Measurements from ENCODE around the gene NDUFB8. TPM values are rescaled to one million over a fixed set of nuclear protein-coding genes. Genes with fewer than 3 reads are reported as not detected.

Gene NDUFB8
- total RNA-seq, result 267 and 286 TPM in 2 replicates

DNA sequence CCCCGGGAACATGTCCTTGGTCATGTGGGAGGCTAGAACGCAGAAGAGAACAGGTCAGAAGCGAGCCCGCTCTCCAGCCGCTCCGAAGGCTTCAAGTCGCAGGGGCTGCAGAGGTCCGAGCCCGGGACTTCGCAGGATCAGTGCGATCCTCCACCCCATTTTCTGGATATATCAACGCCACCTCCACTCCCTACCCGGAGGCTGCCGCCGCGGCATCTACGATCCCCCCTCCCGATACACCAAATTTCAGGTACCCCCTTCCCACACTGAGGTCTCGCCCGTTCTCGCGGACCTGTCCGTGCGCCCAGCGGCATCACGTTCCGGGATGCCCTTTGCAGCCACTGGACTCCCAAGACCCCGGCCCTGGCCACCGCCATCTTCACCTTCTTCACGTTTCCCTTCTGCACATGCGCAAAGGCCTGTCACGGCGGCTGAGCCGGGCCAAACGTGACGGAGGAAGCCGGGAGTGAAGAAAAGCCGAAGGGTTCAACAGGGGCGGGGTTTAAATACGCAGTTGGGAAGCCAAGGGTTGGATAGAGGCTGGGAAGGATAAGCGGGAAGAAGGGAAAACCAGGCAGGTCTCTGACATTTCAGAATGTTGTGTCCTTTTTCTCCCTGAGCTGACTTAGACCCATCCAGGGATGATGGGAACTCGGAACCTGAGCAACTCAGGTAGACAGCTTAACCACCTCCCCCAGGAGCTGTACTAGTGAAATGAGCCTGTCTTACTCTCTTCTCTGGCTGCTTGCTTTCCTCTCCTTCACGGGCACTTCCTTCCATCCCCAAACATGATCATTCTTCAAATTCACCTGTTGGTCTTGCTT is at the start of gene NDUFB8:
NDUFB8 (minus strand) TSS at position 397 of the 824 bp plus-strand sequence; CDS start at position 377, 20 bp downstream.

DNA sequence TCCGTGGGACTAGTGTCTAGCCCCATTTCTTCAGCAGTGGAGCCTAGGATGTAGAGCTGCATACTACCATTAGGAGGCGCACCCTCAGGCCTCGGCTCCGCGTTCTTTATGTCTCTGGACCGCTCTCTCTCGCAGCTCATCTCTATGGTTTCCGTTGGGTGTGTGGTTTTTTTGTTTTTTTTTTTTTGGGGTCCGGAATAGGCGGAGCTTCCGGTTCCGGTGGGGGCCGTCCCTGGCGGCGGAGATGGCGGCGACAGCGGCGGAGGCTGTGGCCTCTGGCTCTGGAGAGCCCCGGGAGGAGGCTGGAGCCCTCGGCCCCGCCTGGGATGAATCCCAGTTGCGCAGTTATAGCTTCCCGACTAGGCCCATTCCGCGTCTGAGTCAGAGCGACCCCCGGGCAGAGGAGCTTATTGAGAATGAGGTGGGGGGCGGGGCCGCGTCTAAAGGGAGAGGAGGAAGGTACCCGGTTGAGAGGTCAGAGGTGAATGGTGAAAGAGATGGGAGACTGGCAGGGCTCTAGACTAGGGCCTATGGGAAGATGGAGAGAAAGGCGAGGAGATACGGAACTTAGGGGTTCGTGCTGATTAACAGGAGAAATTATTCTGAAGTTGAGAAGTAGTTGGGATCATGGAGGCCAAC is 6.2 kb upstream of the NDUFB8 start, which contains the start of gene HIF1AN:
HIF1AN (plus strand) TSS at position 229 of the 639 bp plus-strand sequence; CDS start at position 245, 16 bp downstream.

DNA sequence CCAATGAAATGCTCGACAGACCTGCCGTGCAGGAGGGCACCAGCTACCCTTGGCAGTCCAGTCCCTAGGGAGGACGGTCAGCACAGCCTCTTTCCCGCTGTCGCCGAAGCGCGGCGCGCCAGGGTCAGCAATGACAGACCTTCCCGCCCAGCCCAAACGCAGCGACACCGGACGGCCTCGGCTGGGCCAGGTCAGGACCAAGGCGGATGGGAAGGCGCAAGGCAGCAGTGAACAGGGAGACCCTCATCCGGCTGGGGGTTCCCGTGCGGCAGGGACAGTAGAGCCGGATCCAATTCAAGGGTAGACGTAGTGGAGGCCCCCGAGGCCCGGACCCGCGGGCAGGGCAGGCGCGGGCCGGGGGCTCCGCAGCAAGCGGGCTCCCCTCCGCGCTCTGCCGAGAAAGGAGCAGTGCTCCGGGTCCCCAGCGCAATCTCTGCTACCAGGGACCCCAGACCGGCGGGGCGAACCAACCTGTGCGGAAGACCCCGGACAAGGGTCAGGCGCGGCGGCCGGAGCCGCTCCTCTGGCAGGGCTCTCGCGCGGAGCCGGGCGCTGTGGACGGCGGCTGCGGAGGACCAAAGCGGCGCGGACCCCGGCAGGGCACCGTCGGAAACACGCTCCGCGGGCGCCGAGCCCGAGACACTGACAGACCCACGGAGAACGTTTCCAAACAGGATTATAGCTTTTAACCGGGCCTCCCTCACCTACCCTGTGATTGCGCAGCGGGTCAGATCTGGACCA is 10.2 kb downstream of the NDUFB8 start, which contains the start of gene SEC31B:
SEC31B (minus strand) TSS at position 551 of the 741 bp plus-strand sequence. CDS start 2,909 bp downstream, outside the sequence.

Other genes starting within 250 kb of the NDUFB8 start
- gene BLOC1S2, start 243.2 kb downstream of the NDUFB8 start, total RNA-seq, result 68.0 and 81.5 TPM in 2 replicates
- gene PKD2L1, start 199.6 kb downstream of the NDUFB8 start, total RNA-seq, result not detected in 2 replicates
- 545 and 638 TPM in 2 replicates for gene SCD, start 182.6 kb downstream of the NDUFB8 start, total RNA-seq
- not detected in 2 replicates for gene WNT8B, start 66.9 kb downstream of the NDUFB8 start, total RNA-seq
- 0.47 and 0.61 TPM in 2 replicates for gene SEC31B, start 10.0 kb downstream of the NDUFB8 start, total RNA-seq
- gene HIF1AN, start 6.1 kb upstream of the NDUFB8 start, total RNA-seq, result 4.0 and 7.4 TPM in 2 replicates
- not detected in 2 replicates for gene PAX2, start 215.7 kb upstream of the NDUFB8 start, total RNA-seq